HCT116 (cell line): ENCODE results near the gene SLTM. TPM values are rescaled to one million over a fixed set of nuclear protein-coding genes. Genes with fewer than 3 reads are reported as not detected.

Experiments
- ATAC-seq: fragments of 200-7000 bp; cut with Tn5 transposase; 2 replicates; pipeline ENCODE4 v1.9.1; 2020; ENCODE audit warnings: mild to moderate bottlenecking, moderate library complexity
- BruUV-seq: library from RNA; stranded (reverse); fragments of 400-500 nt; replicated peaks from 2 replicates; lab custom pipeline; 2021; lab: Mats Ljungman, UMichigan
- CTCF ChIA-PET: fragments of 300-600 bp; sonication (Branson Sonifier 250); formaldehyde crosslinking; loops from one replicate; lab custom pipeline; 2021; ENCODE audit warnings: antibody characterized with exemption; lab: Charles Lee
- POLR2A ChIA-PET: fragments of 300-600, 350-600 bp; sonication (Branson Sonifier 250); formaldehyde crosslinking; loops from one replicate; lab custom pipeline; 2021; ENCODE audit warnings: antibody characterized with exemption; lab: Charles Lee
- RAD21 ChIA-PET, 2 experiments: fragments of 300-600 bp; sonication (Branson Sonifier 250); formaldehyde crosslinking; loops; one replicate each; lab custom pipeline; 2023; ENCODE audit warnings: low total read pairs in 2 of 2; ENCODE audit not compliant: uncharacterized antibody in 2 of 2, unreplicated experiment in 2 of 2, low non-redundant PET in 1 of 2; lab: Charles Lee
- DNase-seq: peaks from one replicate; pipeline ENCODE4 v3.0.0-alpha.2; 2010; ENCODE audit warnings: low read depth, low spot score
- H2AFZ ChIP-seq: fragments of 200-600 bp; shearing (Covaris generic), sonication (generic); 2 replicates; pipeline ENCODE4 v1.6.1; 2017; ENCODE audit warnings: low read depth, mixed run types, mixed read lengths, antibody characterized with exemption, low read length; ENCODE audit not compliant: poor library complexity, severe bottlenecking
- H3K27ac ChIP-seq: 2 replicates; pipeline ENCODE4 v1.5.1; 2012; ENCODE audit warnings: low read depth, low read length
- H3K27me3 ChIP-seq: fragments of 200-600 bp; sonication (generic); 2 replicates; pipeline ENCODE4 v1.6.1; 2016; ENCODE audit warnings: mixed run types, low read length, mixed read lengths; ENCODE audit not compliant: insufficient read depth
- H3K36me3 ChIP-seq, 2 experiments: fragments of 200-500 bp in 1 of 2; fragments of 200-600 bp in 1 of 2; sonication (Bioruptor generic) in 1 of 2; sonication (generic) in 1 of 2; 2 replicates each; pipeline versions ENCODE4 v1.5.1 to v1.6.1; 2014 to 2016; ENCODE audit warnings: low read length in 2 of 2, inconsistent platforms in 1 of 2, mixed read lengths in 1 of 2, mixed run types in 1 of 2; ENCODE audit not compliant: insufficient read depth in 2 of 2, control insufficient read depth in 1 of 2
- H3K4me1 ChIP-seq, 2 experiments: fragments of 200-600 bp in 1 of 2; sonication (generic) in 1 of 2; 2 replicates each; pipeline versions ENCODE4 v1.5.1 to v1.6.1; 2012 to 2017; ENCODE audit warnings: low read length in 2 of 2, inconsistent platforms in 1 of 2, mild to moderate bottlenecking in 1 of 2, mixed read lengths in 1 of 2, mixed run types in 1 of 2, moderate library complexity in 1 of 2; ENCODE audit not compliant: insufficient read depth in 2 of 2, control insufficient read depth in 1 of 2
- H3K4me2 ChIP-seq: fragments of 200-600 bp; sonication (generic); 2 replicates; pipeline ENCODE4 v1.6.1; 2017; ENCODE audit warnings: mixed run types, low read length, mixed read lengths
- H3K4me3 ChIP-seq, 2 experiments: fragments of 200-600 bp in 1 of 2; sonication (generic) in 1 of 2; replicated peaks in 1 of 2; 2 replicates each; pipeline ENCODE4 v1.5.1; 2011 to 2016; ENCODE audit warnings: low read length in 2 of 2, control low read depth in 1 of 2, low read depth in 1 of 2, mild to moderate bottlenecking in 1 of 2, mixed read lengths in 1 of 2, mixed run types in 1 of 2
- H3K79me2 ChIP-seq: fragments of 200-600 bp; sonication (generic); 2 replicates; pipeline ENCODE4 v1.6.1; 2017; ENCODE audit warnings: mild to moderate bottlenecking, mixed run types, low read length, moderate library complexity, mixed read lengths; ENCODE audit not compliant: insufficient read depth
- H3K9ac ChIP-seq: fragments of 200-600 bp; sonication (generic); 2 replicates; pipeline ENCODE4 v1.6.1; 2016; ENCODE audit warnings: low read length, mixed read lengths
- H3K9me2 ChIP-seq: fragments of 200-600 bp; sonication (generic), shearing (Covaris generic); 2 replicates; pipeline ENCODE4 v1.6.1; 2017; ENCODE audit warnings: mixed run types, mild to moderate bottlenecking, moderate library complexity; ENCODE audit not compliant: insufficient read depth
- H3K9me3 ChIP-seq, 2 experiments: fragments of 200-500 bp in 1 of 2; fragments of 200-600 bp in 1 of 2; sonication (Bioruptor generic) in 1 of 2; sonication (generic) in 1 of 2; 2 replicates each; pipeline ENCODE4 v1.6.1; 2014 to 2017; ENCODE audit warnings: low read length in 2 of 2, mixed read lengths in 2 of 2, inconsistent platforms in 1 of 2, low read depth in 1 of 2, mild to moderate bottlenecking in 1 of 2, mixed run types in 1 of 2, moderate library complexity in 1 of 2; ENCODE audit not compliant: control insufficient read depth in 1 of 2, insufficient read depth in 1 of 2
- H4K20me1 ChIP-seq: fragments of 200-600 bp; sonication (generic), shearing (Covaris generic); 2 replicates; pipeline ENCODE4 v1.6.1; 2017; ENCODE audit warnings: mixed run types, mild to moderate bottlenecking, moderate library complexity; ENCODE audit not compliant: insufficient read depth
- CBX3 ChIP-seq: IDR thresholded peaks from 2 replicates; pipeline ENCODE4 v1.6.1; 2012; ENCODE audit warnings: low read depth
- CEBPB ChIP-seq: IDR thresholded peaks from 2 replicates; pipeline ENCODE4 v1.6.1; 2012; ENCODE audit warnings: low read depth
- ELF1 ChIP-seq: IDR thresholded peaks from 2 replicates; pipeline ENCODE4 v1.6.1; 2012; ENCODE audit warnings: low read depth, borderline replicate concordance
- EZH2 ChIP-seq: fragments of 200-600 bp; sonication (generic); IDR thresholded peaks from 2 replicates; pipeline ENCODE4 v1.6.1; 2017; ENCODE audit warnings: antibody characterized with exemption, mixed run types
- EZH2phosphoT487 ChIP-seq: fragments of 200-600 bp; IDR thresholded peaks from 2 replicates; pipeline ENCODE4 v1.6.1; 2018; ENCODE audit warnings: antibody characterized with exemption, borderline replicate concordance
- FOSL1 ChIP-seq: IDR thresholded peaks from 2 replicates; pipeline ENCODE4 v1.6.1; 2012; ENCODE audit warnings: low read depth
- JUND ChIP-seq: IDR thresholded peaks from 2 replicates; pipeline ENCODE4 v1.6.1; 2012
- POLR2A ChIP-seq: IDR thresholded peaks from 2 replicates; pipeline ENCODE4 v1.7.0; 2011; ENCODE audit warnings: borderline replicate concordance; ENCODE audit not compliant: insufficient read depth, insufficient read length; ENCODE audit errors: extremely low read depth
- POLR2AphosphoS5 ChIP-seq: IDR thresholded peaks from 2 replicates; pipeline ENCODE4 v1.6.1; 2011; ENCODE audit warnings: mild to moderate bottlenecking, low read depth, low read length, moderate library complexity
- RAD21 ChIP-seq: IDR thresholded peaks from 2 replicates; pipeline ENCODE4 v1.6.1; 2012; ENCODE audit warnings: low read depth, mild to moderate bottlenecking
- SIN3A ChIP-seq: IDR thresholded peaks from 2 replicates; pipeline ENCODE4 v1.6.1; 2012; ENCODE audit warnings: low read depth
- YY1 ChIP-seq: IDR thresholded peaks from 2 replicates; pipeline ENCODE4 v1.6.1; 2011; ENCODE audit warnings: low read length, low read depth, moderate library complexity, mild to moderate bottlenecking; ENCODE audit not compliant: insufficient replicate concordance; ENCODE audit errors: extremely low read depth
- ZFX ChIP-seq: fragments of 450-650 bp; IDR thresholded peaks from 2 replicates; pipeline ENCODE4 v1.6.1; 2017
- ZNF274 ChIP-seq: fragments of 200-500 bp; sonication (Bioruptor generic); IDR thresholded peaks from 2 replicates; pipeline ENCODE4 v1.6.1; 2014; ENCODE audit warnings: mild to moderate bottlenecking, low read depth, low read length, inconsistent platforms
- intact Hi-C: fragments of 100-400 bp; cut with micrococcal nuclease; formaldehyde crosslinking; loops from 2 replicates; pipeline ENCODE4 v1.10.0; 2022
- total RNA-seq: library from RNA; stranded (reverse); gene quantifications from one replicate; pipeline ENCODE4 v1.2.1, GENCODE V29; 2021; ENCODE audit not compliant: unreplicated experiment
- TF ChIP-seq, protein P1 (sequence below): IDR thresholded peaks from 2 replicates; pipeline ENCODE4 v1.6.1; 2011; ENCODE audit warnings: mild to moderate bottlenecking, low read length, moderate library complexity; ENCODE audit not compliant: insufficient replicate concordance; ENCODE audit errors: extremely low read depth
- TF ChIP-seq, protein P2 (sequence below), 3 experiments: fragments of 200-600 bp in 1 of 3; sonication (generic) in 1 of 3; IDR thresholded peaks in 2 of 3; conservative IDR thresholded peaks in 1 of 3; 2 replicates each; pipeline ENCODE4 v1.5.1; 2012 to 2017; ENCODE audit warnings: low read depth in 2 of 3, low read length in 2 of 3, antibody characterized with exemption in 1 of 3, borderline replicate concordance in 1 of 3, control low read depth in 1 of 3, mild to moderate bottlenecking in 1 of 3, mixed read lengths in 1 of 3, mixed run types in 1 of 3, moderate library complexity in 1 of 3; ENCODE audit not compliant: insufficient read depth in 1 of 3
- TF ChIP-seq, protein P3 (sequence below): IDR thresholded peaks from 2 replicates; pipeline ENCODE4 v1.6.1; 2012; ENCODE audit warnings: low read depth
- TF ChIP-seq, protein P4 (sequence below): IDR thresholded peaks from 2 replicates; pipeline ENCODE4 v1.6.1; 2012

The SLTM gene
- total RNA-seq, 1 experiment from 2014 or later, result 88.7 TPM

DNA sequence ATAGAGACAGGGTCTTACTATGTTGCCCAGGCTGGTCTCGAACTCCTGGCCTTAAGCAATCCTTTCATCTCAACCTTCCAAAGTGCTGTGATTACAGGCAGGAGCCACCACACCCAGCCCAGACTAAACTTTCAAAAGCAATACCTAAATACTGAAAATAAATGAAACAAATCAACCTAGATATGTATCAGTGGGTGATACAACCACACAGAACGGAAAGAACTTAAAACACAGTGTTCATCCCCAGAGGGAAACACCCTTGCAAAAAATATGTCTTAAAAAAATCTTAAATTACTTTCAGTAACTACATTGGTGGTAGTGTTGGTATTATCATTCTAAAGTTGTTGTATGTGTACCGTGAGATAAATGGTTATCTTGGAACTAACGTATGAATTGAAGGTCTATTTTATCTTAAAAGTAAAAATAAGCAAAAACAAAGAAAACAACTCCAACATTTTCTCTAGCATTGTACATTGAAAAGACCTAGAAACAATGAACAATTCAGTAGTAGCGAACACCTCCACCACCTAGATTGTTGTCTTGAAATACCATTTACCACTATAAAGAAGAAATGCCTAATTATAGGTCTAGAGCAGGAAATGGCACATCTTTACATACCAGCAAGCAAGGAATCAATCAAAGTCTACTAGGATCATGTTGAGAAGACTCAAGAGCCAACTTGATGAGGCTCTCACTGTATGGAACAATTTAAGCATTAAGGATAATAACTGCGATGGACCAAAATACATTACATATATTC lies 24.7 kb downstream of the SLTM start (continued):
- TF ChIP-seq, protein P1, sequence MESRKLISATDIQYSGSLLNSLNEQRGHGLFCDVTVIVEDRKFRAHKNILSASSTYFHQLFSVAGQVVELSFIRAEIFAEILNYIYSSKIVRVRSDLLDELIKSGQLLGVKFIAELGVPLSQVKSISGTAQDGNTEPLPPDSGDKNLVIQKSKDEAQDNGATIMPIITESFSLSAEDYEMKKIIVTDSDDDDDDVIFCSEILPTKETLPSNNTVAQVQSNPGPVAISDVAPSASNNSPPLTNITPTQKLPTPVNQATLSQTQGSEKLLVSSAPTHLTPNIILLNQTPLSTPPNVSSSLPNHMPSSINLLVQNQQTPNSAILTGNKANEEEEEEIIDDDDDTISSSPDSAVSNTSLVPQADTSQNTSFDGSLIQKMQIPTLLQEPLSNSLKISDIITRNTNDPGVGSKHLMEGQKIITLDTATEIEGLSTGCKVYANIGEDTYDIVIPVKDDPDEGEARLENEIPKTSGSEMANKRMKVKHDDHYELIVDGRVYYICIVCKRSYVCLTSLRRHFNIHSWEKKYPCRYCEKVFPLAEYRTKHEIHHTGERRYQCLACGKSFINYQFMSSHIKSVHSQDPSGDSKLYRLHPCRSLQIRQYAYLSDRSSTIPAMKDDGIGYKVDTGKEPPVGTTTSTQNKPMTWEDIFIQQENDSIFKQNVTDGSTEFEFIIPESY, result no peak
- no peak for TF ChIP-seq ZNF274
- TF ChIP-seq, all 23 proteins: peak for 0

DNA sequence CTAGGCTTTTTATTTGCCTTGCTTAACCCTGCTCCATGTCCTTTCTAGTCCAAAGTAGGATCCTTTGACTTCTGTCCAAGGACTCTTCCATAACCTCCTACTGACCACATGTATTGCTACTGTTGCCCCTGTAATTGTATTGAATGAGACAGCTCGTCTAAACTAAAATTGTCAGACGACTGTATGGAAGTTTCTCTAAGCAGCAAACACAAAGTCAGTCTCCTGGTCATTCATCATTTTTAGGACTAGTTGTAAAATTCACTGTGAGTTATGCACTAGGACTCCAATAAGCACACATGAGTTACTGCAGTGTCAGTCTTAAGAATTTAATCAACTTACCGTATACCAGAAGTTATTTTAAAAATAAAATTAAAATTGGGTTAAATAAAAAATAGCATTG lies 32.8 kb downstream of the SLTM start:
- H4K20me1 ChIP-seq, result no peaks in the 10 kb centered on the region; the same call in 1 of the 2 replicates
- peaks cover 32 to 36% of the 10 kb centered on the region in 2 experiments for H3K36me3 ChIP-seq
- H3K9me2 ChIP-seq, result no peaks in the 10 kb centered on the region
- DNase-seq (no peak), ATAC-seq (no peak)
- ChIA-PET CTCF (no interaction called here), POLR2A (no interaction called here), RAD21 (no interaction called here)
- H3K9ac ChIP-seq, result no peak overlapping the region
- H3K79me2 ChIP-seq, result peaks cover 79% of the 10 kb centered on the region
- no TSS peak for BruUV-seq
- no peak overlapping the region for H3K4me3 ChIP-seq
- H3K27ac ChIP-seq, result no peak overlapping the region
- no peak overlapping the region for H2AFZ ChIP-seq
- H3K27me3 ChIP-seq, result no peaks in the 10 kb centered on the region
- H3K4me2 ChIP-seq, result no peak overlapping the region
- intact Hi-C loops, result no loop called here
- H3K9me3 ChIP-seq, result no peaks in the 10 kb centered on the region
- no peaks in the 10 kb centered on the region for H3K4me1 ChIP-seq
- no peak for TF ChIP-seq RAD21
- TF ChIP-seq, protein P2, sequence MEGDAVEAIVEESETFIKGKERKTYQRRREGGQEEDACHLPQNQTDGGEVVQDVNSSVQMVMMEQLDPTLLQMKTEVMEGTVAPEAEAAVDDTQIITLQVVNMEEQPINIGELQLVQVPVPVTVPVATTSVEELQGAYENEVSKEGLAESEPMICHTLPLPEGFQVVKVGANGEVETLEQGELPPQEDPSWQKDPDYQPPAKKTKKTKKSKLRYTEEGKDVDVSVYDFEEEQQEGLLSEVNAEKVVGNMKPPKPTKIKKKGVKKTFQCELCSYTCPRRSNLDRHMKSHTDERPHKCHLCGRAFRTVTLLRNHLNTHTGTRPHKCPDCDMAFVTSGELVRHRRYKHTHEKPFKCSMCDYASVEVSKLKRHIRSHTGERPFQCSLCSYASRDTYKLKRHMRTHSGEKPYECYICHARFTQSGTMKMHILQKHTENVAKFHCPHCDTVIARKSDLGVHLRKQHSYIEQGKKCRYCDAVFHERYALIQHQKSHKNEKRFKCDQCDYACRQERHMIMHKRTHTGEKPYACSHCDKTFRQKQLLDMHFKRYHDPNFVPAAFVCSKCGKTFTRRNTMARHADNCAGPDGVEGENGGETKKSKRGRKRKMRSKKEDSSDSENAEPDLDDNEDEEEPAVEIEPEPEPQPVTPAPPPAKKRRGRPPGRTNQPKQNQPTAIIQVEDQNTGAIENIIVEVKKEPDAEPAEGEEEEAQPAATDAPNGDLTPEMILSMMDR (IDR thresholded peaks at IDR 0.05 in 2 of 3, conservative IDR thresholded peaks at IDR 0.05 in 1 of 3; ENCODE audit: borderline replicate concordance in 1 of 3, insufficient read depth in 1 of 3, low read depth in 2 of 3, low read length in 2 of 3), result no peak
- no peak for TF ChIP-seq EZH2phosphoT487
- TF ChIP-seq CBX3, result no peak
- TF ChIP-seq ZFX, result no peak
- TF ChIP-seq POLR2AphosphoS5, result no peak
- no peak for TF ChIP-seq EZH2
- no peak for TF ChIP-seq CEBPB
- TF ChIP-seq FOSL1, result no peak
- no peak for TF ChIP-seq ZNF274
- TF ChIP-seq, protein P3, sequence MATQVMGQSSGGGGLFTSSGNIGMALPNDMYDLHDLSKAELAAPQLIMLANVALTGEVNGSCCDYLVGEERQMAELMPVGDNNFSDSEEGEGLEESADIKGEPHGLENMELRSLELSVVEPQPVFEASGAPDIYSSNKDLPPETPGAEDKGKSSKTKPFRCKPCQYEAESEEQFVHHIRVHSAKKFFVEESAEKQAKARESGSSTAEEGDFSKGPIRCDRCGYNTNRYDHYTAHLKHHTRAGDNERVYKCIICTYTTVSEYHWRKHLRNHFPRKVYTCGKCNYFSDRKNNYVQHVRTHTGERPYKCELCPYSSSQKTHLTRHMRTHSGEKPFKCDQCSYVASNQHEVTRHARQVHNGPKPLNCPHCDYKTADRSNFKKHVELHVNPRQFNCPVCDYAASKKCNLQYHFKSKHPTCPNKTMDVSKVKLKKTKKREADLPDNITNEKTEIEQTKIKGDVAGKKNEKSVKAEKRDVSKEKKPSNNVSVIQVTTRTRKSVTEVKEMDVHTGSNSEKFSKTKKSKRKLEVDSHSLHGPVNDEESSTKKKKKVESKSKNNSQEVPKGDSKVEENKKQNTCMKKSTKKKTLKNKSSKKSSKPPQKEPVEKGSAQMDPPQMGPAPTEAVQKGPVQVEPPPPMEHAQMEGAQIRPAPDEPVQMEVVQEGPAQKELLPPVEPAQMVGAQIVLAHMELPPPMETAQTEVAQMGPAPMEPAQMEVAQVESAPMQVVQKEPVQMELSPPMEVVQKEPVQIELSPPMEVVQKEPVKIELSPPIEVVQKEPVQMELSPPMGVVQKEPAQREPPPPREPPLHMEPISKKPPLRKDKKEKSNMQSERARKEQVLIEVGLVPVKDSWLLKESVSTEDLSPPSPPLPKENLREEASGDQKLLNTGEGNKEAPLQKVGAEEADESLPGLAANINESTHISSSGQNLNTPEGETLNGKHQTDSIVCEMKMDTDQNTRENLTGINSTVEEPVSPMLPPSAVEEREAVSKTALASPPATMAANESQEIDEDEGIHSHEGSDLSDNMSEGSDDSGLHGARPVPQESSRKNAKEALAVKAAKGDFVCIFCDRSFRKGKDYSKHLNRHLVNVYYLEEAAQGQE, result no peak
- no peak for TF ChIP-seq SIN3A
- no peak for TF ChIP-seq YY1
- TF ChIP-seq, protein P4, sequence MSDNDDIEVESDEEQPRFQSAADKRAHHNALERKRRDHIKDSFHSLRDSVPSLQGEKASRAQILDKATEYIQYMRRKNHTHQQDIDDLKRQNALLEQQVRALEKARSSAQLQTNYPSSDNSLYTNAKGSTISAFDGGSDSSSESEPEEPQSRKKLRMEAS, result no peak
- no peak for TF ChIP-seq POLR2A
- no peak for TF ChIP-seq ELF1
- no peak for TF ChIP-seq JUND
